Measurements from ENCODE around the gene FUT6. TPM values are rescaled to one million over a fixed set of nuclear protein-coding genes. Genes with fewer than 3 reads are reported as not detected.

FUT6 gene
- total RNA-seq, 6 experiments from 2014 or later, result not detected

DNA sequence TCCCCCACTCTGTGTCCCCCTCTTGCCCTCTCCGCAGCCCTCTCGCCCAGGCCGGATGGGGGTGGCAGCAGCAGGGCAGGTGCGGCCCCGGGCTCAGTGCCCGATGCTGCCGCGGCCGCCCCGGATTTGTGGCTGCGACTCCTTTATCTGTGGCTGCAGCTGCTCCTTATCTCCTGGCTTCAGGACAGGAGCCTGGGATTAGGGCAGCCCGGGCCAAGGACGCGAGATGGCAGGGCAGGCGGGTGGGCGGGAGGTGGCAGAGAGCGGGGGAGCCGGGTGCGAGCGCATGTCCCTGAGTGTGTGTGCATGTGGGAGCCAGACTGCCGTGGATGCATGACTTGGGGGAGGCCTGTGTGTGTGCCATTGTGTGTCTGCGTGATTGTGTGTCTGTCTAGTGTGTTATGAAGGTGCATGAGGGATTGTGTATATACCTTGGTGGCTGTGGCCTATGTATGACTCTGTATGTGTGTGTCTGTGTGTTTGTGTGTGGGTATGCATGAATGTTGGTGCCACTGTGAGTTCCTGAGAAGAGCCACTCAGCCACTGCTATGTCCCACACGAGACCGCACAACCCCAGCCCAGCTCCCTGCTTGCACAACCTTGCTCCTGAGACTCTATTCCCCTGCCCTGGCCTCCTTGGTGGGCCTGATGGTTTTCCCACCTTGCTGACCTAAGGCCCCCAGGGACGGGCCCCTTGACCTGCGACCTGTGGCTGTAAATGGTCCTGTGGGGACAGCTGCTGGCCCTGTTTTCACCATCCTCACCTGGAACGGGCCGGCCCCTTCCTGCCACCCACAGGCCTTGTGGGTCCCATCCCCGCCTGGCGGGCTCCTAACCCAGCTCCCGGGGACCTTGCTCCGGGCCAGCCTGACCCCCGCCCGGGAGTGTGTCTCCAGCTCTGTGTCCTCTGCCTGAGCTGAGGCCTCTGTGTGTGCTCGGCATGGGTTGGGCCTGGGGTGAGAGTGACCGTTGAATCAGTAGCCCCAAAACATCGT lies 40.0 kb downstream of the FUT6 start:
- H3K27me3 Mint-ChIP-seq (ENCODE audit: insufficient read depth), result peaks cover 16% of the 10 kb centered on the region
- DNase-seq, result no peak
- no peak overlapping the region for H3K27ac Mint-ChIP-seq
- peaks cover 12% of the 10 kb centered on the region; the same call in 1 of the 2 replicates for H3K4me1 Mint-ChIP-seq (ENCODE audit: low read depth)
- H3K9me3 Mint-ChIP-seq, result no peaks in the 10 kb centered on the region
- no peaks in the 10 kb centered on the region for H3K36me3 Mint-ChIP-seq (ENCODE audit: low read depth)
- TF ChIP-seq, protein P1, sequence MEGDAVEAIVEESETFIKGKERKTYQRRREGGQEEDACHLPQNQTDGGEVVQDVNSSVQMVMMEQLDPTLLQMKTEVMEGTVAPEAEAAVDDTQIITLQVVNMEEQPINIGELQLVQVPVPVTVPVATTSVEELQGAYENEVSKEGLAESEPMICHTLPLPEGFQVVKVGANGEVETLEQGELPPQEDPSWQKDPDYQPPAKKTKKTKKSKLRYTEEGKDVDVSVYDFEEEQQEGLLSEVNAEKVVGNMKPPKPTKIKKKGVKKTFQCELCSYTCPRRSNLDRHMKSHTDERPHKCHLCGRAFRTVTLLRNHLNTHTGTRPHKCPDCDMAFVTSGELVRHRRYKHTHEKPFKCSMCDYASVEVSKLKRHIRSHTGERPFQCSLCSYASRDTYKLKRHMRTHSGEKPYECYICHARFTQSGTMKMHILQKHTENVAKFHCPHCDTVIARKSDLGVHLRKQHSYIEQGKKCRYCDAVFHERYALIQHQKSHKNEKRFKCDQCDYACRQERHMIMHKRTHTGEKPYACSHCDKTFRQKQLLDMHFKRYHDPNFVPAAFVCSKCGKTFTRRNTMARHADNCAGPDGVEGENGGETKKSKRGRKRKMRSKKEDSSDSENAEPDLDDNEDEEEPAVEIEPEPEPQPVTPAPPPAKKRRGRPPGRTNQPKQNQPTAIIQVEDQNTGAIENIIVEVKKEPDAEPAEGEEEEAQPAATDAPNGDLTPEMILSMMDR (IDR thresholded peaks at IDR 0.05), result no peak
- no peak overlapping the region for H3K4me3 Mint-ChIP-seq

DNA sequence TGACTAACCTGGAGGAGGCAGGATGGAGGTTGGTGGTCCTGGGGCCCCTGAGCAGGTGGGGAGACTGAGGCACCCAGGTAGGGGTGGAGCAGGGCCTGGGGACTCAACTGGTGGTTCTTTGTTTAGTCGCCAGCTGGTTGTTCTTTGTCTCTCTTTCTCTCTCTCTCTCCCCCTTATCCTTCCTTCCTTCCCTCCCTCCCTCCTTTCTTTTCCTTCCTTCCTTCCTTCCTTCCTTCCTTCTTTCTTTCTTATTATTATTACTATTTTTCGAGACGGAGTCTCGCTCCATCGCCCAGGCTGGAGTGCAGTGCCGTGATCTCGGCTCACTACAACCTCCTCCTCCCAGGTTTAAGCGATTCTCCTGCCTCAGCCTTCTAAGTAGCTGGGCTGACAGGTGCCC lies 41.3 kb downstream of the FUT6 start:
- Mint-ChIP-seq H3K36me3 (ENCODE audit: low read depth) (no peaks in the 10 kb centered on the region), H3K27ac (no peak overlapping the region), H3K4me3 (no peak overlapping the region), H3K9me3 (no peaks in the 10 kb centered on the region), H3K27me3 (ENCODE audit: insufficient read depth) (peaks cover 12% of the 10 kb centered on the region), H3K4me1 (ENCODE audit: low read depth) (peaks cover 7% of the 10 kb centered on the region; the same call in 1 of the 2 replicates)
- DNase-seq, result no peak
- TF ChIP-seq, protein P1 (IDR thresholded peaks at IDR 0.05), result no peak

DNA sequence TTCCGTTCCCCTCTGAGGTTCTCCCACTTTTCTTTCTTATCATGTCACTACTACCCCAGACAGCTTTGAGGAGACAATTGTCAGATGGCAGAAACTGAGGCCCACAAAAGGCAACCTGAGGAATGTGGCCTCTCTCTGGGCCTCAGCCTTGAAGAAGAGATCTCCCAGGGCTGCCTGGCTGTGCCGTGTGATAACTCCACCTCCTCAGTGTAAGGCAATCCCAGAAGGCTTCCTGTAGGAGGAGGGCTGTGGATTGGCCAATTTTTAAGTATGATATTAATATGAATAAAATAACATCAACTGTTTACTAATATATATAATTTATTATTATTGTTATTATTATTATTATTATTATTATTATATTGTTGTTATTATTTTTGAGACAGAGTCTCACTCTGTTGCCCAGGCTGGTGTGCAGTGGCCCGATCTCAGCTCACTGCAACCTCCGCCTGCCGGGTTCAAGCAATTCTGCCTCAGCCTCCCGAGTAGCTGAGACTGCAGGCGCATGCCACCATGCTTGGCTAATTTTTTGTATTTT lies 44.1 kb downstream of the FUT6 start:
- Mint-ChIP-seq H3K4me3 (no peak overlapping the region), H3K9me3 (peaks cover 4% of the 10 kb centered on the region; the same call in 1 of the 2 replicates), H3K27me3 (ENCODE audit: insufficient read depth) (peaks cover 10% of the 10 kb centered on the region), H3K4me1 (ENCODE audit: low read depth) (peaks cover 9% of the 10 kb centered on the region), H3K27ac (no peak overlapping the region), H3K36me3 (ENCODE audit: low read depth) (peaks cover 8% of the 10 kb centered on the region)
- DNase-seq, result no peak
- TF ChIP-seq, protein P1 (IDR thresholded peaks at IDR 0.05), result no peak

DNA sequence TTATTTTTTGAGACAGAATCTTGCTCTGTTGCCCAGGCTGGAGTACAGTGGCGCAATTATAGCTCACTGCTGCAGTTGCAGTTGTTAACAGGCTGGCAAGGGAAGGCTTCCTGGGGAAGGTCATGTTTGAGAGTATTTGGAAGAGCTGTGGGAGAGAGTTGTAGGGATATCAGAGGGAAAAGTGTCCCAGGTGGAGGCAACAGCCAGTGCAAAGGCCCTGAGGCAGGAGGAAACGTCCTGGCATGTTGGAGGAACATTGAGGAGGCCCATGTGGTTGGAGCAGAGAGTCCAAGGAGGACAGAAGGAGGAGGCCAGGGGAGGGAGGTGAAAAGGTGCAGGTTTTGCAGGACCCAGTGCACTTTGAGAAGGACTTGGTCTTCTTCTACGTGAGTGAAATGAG lies 46.3 kb downstream of the FUT6 start:
- peaks cover 15% of the 10 kb centered on the region for H3K4me1 Mint-ChIP-seq (ENCODE audit: low read depth)
- H3K27me3 Mint-ChIP-seq (ENCODE audit: insufficient read depth), result peaks cover 10% of the 10 kb centered on the region
- TF ChIP-seq, protein P1 (IDR thresholded peaks at IDR 0.05), result no peak
- H3K4me3 Mint-ChIP-seq, result no peak overlapping the region
- H3K9me3 Mint-ChIP-seq, result peaks cover 4% of the 10 kb centered on the region; the same call in 1 of the 2 replicates
- no peak overlapping the region for H3K27ac Mint-ChIP-seq
- DNase-seq, result no peak
- peaks cover 19% of the 10 kb centered on the region for H3K36me3 Mint-ChIP-seq (ENCODE audit: low read depth)

DNA sequence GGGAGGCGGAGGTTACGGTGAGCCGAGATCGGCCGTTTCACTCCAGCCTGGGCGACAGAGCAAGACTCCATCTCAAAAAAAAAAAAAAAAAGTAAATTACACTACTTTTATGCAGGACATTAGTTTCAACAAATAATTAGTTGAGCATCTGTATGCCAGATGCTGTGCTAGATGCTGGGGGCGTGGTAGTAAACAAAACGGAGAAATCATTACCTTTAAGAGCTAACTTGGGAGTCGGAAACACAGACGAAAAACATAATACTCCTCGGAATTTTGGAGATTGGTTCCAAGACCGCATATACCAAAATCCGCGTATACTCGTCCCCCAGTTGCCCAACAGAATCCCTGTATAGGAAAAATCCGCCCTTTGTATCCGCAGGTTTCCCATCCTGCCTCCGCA lies 47.3 kb downstream of the FUT6 start:
- no peak overlapping the region for H3K27ac Mint-ChIP-seq
- no peak for DNase-seq
- TF ChIP-seq, protein P1 (IDR thresholded peaks at IDR 0.05), result no peak

More for the DNA sequence above, 47.3 kb downstream of the FUT6 start:
- H3K4me1 Mint-ChIP-seq (ENCODE audit: low read depth), result peaks cover 15% of the 10 kb centered on the region
- peaks cover 20% of the 10 kb centered on the region for H3K36me3 Mint-ChIP-seq (ENCODE audit: low read depth)
- peaks cover 10% of the 10 kb centered on the region for H3K27me3 Mint-ChIP-seq (ENCODE audit: insufficient read depth)
- H3K4me3 Mint-ChIP-seq, result no peak overlapping the region
- peaks cover 4% of the 10 kb centered on the region; the same call in 1 of the 2 replicates for H3K9me3 Mint-ChIP-seq
